Fibroblast of skin of left quadriceps (primary cell): ENCODE data around the gene BANP.
"Not testable (repeated sequence)": the region's sequence is repeated elsewhere in the genome, so short reads cannot be mapped to it uniquely, and the experiment has no call there.

Source experiments
- DNase-seq, 2 experiments: peaks; one replicate each; pipeline ENCODE4 v3.0.0-alpha.2; 2013; ENCODE audit warnings: low read depth in 2 of 2

Gene BANP

DNA sequence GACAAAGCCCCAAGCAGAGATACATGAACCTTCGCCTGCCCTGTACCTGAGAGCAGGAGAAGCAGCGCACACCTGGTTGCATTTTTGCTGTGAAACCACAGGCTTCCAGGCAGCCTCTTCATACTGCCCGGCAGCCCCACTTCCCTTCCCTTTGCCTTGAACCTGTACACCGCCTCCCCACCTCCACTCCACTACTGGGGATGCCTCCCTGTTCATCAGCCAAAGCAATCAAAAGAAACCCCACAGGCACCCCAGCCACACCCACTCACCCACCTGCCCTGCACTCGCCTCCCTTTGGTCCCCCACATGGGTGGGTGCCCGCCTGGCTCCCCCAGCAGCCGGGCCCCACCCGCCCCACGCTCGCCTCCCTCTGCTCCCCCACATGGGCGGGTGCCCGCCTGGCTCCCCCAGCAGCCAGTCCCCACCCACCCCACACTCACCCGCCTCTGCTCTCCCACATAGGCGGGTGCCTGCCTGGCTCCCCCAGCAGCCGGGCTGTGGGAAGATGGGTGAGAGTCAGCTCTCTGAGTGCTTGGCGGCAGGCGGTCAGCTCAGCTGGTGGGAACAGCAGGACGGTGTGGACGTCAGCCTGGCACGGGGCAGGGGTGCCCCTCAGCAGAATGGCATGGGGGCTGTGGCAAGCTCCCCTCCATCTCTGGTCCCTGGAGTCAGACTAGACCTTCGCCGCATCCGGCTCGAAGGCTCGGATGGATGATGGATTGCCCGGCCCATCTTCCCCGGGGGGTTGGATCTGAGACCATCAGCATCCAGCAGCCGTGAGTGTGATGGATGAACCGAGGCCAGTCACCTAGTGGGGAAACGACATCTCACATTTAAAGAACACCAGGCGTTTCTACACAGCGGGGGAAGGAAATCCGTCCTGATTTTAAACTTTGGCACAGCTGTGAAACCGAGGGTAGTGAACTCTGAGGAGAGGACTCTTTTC lies 135.6 kb downstream of the BANP start:
- no peak for DNase-seq

DNA sequence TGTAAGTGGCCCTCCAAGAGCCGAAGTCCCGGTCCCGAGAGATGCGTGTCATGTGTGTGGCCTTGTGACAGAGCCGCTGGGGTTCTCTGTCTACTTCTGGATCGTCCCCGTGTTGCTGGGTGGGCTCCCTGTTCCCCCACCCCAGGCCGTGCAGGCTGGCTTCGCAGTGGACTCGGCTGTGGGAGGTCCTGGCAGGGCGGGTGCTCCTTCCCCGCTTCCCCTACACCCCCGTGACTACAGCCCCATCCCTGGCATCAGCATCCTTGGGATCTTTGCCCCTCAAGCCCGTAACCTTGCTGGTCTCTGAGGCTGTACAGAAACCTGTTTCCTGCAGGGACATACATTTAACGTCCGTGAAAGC lies 136.3 kb downstream of the BANP start:
- no peak for DNase-seq

- no peak for DNase-seq
These were observed 136.9 kb downstream of the BANP start for GRCh38 chr16:88088161-88088581.

- not testable (repeated sequence) for DNase-seq
These were observed 137.4 kb downstream of the BANP start for GRCh38 chr16:88088611-88089010.

- DNase-seq = not testable (repeated sequence)
These were observed 137.8 kb downstream of the BANP start for GRCh38 chr16:88089071-88089470.

DNA sequence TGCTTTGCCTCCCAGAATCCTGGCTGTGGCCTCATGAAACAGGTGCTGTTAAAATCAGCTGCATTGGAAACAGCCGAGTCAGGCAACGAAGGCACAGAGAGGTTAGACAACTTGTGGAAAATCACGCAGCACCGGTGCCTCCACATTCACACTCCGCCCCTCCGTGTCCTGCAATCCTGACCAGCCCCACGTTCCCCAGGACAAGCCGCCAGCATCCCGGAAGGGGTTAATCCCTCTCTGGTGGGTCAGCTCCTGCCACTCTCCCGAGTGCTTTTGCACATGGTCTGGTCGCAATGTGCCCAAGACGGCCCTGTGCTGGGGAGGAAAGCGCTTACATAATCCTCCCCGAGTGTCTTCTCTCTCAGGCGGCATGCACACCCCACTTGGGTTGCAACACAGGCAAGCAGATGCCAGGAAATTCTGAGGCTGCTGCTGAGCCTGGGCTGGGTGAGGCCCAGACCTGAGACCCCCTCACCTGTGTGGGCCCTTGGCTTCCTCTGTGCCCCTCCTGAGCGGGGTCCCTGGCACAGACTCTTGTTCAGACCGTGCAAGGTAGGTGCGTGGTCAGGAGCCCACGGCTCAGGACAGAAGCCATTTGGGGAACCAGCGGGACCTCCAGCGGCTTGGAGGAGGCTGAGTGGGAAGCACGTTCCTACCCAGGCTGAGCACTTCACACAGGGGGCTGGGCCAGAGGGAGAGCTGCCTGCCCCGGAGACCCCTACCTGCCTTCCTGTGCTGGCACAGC lies 138.6 kb downstream of the BANP start:
- DNase-seq = not testable (repeated sequence)

GRCh38 chr16:88090377-88091175 lies 139.3 kb downstream of the BANP start:
- not testable (repeated sequence) for DNase-seq

- not testable (repeated sequence) for DNase-seq
These were observed 140.2 kb downstream of the BANP start for GRCh38 chr16:88091221-88091971.

DNA sequence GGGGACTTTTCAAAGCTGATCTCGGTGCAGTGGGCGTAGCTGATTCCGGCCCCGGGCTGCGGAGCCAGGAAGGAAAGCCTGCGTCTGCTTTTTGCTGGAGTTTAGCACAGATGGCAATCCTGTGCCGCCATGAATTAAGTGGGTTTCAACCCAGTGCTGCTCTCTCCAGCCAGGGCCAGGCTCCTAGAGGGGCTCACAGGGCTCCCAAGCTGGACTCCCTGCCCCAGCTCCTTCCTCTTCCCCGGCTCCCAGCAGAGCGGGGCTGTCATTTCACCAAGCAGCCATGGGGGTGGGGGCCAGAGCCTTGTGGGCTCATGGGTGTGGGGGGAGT lies 140.7 kb downstream of the BANP start:
- not testable (repeated sequence) for DNase-seq

- DNase-seq = not testable (repeated sequence)
These were observed 141.7 kb downstream of the BANP start for GRCh38 chr16:88092791-88093555.

- DNase-seq = not testable (repeated sequence)
These were observed 142.5 kb downstream of the BANP start for GRCh38 chr16:88093556-88094252.

DNA sequence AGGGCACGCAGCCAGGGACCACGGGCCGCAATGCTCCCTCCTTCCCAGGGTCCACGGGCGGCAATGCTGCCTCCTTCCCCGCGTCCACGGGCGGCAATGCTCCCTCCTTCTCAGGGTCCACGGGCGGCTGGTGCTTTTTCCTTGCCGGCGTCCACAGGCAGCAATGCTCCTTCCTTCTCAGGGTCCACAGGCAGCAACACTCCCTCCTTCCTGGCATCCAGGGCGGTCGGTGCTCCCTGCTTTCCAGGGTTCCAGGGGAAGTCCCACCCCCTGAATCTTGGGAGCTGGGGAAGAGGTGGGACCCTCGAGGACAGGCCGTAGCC lies 143.0 kb downstream of the BANP start:
- DNase-seq = not testable (repeated sequence)

- DNase-seq = not testable (repeated sequence)
These were observed 143.7 kb downstream of the BANP start for GRCh38 chr16:88094900-88095299.

DNA sequence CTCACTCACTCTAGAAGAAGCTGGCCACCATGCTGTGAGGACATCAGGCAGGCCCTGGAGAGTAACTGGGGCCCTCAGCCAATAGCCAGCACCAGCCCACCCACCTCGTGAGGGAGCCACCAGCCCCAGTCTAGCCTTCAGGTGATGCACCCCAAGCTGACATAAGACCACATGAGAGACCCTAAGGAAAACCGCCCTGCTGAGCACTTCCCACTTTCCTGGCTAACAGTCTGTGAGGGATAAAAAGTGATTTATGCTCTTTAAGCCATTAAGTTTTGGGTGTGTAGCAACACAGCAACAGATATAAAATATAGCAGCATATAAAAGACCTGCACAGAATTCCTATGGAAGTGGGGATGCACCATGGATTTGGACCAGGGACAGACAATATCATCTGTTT lies 145.4 kb downstream of the BANP start:
- not testable (repeated sequence) for DNase-seq

DNA sequence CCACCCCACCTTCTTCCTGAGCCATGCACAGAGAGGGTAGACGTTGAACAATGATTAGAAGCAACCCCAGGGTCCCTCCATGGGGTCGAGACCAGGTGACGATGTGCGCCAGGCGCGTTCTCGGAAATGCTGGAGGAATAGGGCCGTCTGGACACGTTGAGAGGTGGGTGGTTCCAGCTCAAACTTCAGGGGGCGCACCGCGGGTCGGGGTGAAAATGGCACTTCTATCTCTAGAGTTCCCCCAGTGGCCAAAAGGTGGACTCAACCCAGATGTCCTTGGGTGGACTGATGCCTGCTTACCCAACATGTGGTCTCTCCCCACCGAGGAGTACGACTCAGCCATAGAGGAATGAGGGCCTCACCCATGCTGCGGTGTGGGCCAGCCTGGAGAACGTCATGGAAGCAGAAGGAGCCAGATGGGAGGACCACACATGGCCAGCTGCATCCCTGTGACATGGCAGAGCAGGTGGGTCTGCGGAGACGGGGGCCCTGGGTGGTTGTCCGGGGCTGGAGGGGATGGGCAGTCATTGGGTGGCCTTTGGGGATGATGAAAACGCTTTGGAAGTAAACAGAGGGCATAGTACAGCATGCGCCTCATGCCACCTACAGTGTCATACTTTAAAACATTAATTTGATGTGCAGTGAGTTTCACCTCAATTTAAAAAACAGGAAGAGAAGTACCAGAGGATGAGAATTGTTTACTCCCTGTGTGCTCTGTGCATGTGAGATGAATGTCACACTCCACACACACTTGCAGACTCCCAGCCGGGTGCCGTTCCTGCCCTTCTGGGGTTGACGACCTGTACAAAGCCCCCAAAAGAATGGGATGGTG lies 147.7 kb downstream of the BANP start:
- DNase-seq = peak; percentile 35 to 36

GRCh38 chr16:88099563-88099890 lies 148.3 kb downstream of the BANP start:
- DNase-seq = no peak

DNA sequence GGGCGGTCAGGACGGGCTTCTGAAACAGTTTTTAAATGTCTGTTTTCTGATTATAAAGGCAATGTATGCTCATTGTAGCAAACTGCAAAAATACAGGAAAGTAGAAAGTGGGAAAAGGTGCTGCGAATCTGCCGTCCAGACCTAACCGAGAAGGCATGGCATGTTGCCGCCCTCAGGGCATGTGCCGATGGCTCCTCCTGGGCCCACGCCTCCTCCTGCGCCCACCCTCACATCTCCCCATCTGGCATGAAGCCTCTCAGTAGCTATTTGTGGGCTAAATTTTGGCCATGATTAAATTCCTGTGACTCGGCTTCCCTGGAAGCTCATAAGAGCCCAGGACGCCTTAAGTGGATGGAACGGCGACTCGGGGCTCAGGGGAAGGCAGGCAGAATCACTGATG lies 148.7 kb downstream of the BANP start:
- not testable (repeated sequence) for DNase-seq

- DNase-seq = not testable (repeated sequence)
These were observed 149.8 kb downstream of the BANP start for GRCh38 chr16:88100801-88101622.
